PC-3 (cell line): ENCODE results near the gene ATL1. TPM values are rescaled to one million over a fixed set of nuclear protein-coding genes. Genes with fewer than 3 reads are reported as not detected.

Experiments
- ATAC-seq: fragments of 200-7000 bp; cut with Tn5 transposase; 2 replicates; pipeline ENCODE4 v1.9.1; 2020; ENCODE audit warnings: mild to moderate bottlenecking, moderate library complexity
- BruUV-seq: library from RNA; stranded (reverse); fragments of 400-500 nt; replicated peaks from 2 replicates; lab custom pipeline; 2021; lab: Mats Ljungman, UMichigan
- CTCF ChIA-PET: fragments of 300-600 bp; sonication (Branson Sonifier 250); formaldehyde crosslinking; loops from one replicate; lab custom pipeline; 2022; ENCODE audit warnings: antibody characterized with exemption; lab: Charles Lee
- POLR2A ChIA-PET: fragments of 300-600 bp; sonication (Branson Sonifier 250); formaldehyde crosslinking; loops from one replicate; lab custom pipeline; 2022; ENCODE audit warnings: antibody characterized with exemption; ENCODE audit not compliant: unreplicated experiment; lab: Charles Lee
- DNase-seq: peaks from one replicate; pipeline ENCODE4 v3.0.0-alpha.2; 2015
- H2AFZ ChIP-seq: fragments of 300-600 bp; sonication (generic); 2 replicates; pipeline ENCODE4 v1.6.0; 2016; ENCODE audit warnings: antibody characterized with exemption, low read length
- H3F3A ChIP-seq: fragments of 300-600 bp; sonication (generic); one replicate; pipeline ENCODE4 v1.6.0; 2017; ENCODE audit warnings: antibody characterized with exemption, low read length, control low read depth, mild to moderate bottlenecking; ENCODE audit not compliant: unreplicated experiment
- H3K27ac ChIP-seq: fragments of 300-600 bp; sonication (generic); 2 replicates; pipeline ENCODE4 v1.5.1; 2016; ENCODE audit warnings: mild to moderate bottlenecking, low read length
- H3K27me3 ChIP-seq: fragments of 300-600 bp; sonication (generic); 2 replicates; pipeline ENCODE4 v1.6.1; 2016; ENCODE audit warnings: low read length, mixed read lengths
- H3K36me3 ChIP-seq: fragments of 300-600 bp; sonication (generic); 2 replicates; pipeline ENCODE4 v1.6.1; 2016; ENCODE audit warnings: low read depth, mixed run types, low read length, mixed read lengths
- H3K4me1 ChIP-seq: fragments of 300-600 bp; sonication (generic); 2 replicates; pipeline ENCODE4 v1.5.1; 2016; ENCODE audit warnings: low read length; ENCODE audit not compliant: insufficient read depth
- H3K4me2 ChIP-seq: fragments of 300-600 bp; sonication (generic); 2 replicates; pipeline ENCODE4 v1.6.0; 2016; ENCODE audit warnings: low read length
- H3K4me3 ChIP-seq: fragments of 300-600 bp; sonication (generic); 2 replicates; pipeline ENCODE4 v1.5.1; 2016; ENCODE audit warnings: mild to moderate bottlenecking, low read length, mixed read lengths
- H3K79me2 ChIP-seq: fragments of 300-600 bp; sonication (generic); 2 replicates; pipeline ENCODE4 v1.6.1; 2017; ENCODE audit warnings: low read length, mixed read lengths
- H3K9ac ChIP-seq: fragments of 300-600 bp; sonication (generic); 2 replicates; pipeline ENCODE4 v1.6.0; 2016; ENCODE audit warnings: mild to moderate bottlenecking, low read length
- H3K9me2 ChIP-seq: fragments of 300-600 bp; sonication (generic); replicated peaks from 2 replicates; pipeline ENCODE4 v1.6.1; 2016; ENCODE audit warnings: mixed run types, low read length, mixed read lengths
- H3K9me3 ChIP-seq: fragments of 300-600 bp; sonication (generic); 2 replicates; pipeline ENCODE4 v1.6.1; 2016; ENCODE audit warnings: low read length, mixed read lengths
- H4K20me1 ChIP-seq: fragments of 300-600 bp; sonication (generic); 2 replicates; pipeline ENCODE4 v1.6.1; 2016; ENCODE audit warnings: low read length, mixed read lengths
- EZH2 ChIP-seq: fragments of 300-600 bp; sonication (generic); IDR thresholded peaks from one replicate; pipeline ENCODE4 v1.6.1; 2017; ENCODE audit warnings: antibody characterized with exemption, mild to moderate bottlenecking, low read length; ENCODE audit not compliant: unreplicated experiment
- EZH2phosphoT487 ChIP-seq: fragments of 300-600 bp; sonication (generic); IDR thresholded peaks from 2 replicates; pipeline ENCODE4 v1.6.1; 2018; ENCODE audit warnings: mild to moderate bottlenecking, antibody characterized with exemption, low read length, borderline replicate concordance
- intact Hi-C: fragments of 100-400 bp; cut with micrococcal nuclease; formaldehyde crosslinking; loops from 2 replicates; pipeline ENCODE4 v1.9.0; 2023
- total RNA-seq: library from RNA; depleted of rRNA; stranded (reverse); fragments of >200 nt; gene quantifications from 2 replicates; pipeline ENCODE4 v1.2.3, GENCODE V29; 2014
- TF ChIP-seq, protein P1 (sequence below): fragments of 300-600 bp; sonication (generic); conservative IDR thresholded peaks from 2 replicates; pipeline ENCODE4 v1.5.1; 2017; ENCODE audit warnings: antibody characterized with exemption, low read depth, mild to moderate bottlenecking, low read length

ATL1 gene
- total RNA-seq, 1 experiment from 2014 or later: 1.3 TPM

DNA sequence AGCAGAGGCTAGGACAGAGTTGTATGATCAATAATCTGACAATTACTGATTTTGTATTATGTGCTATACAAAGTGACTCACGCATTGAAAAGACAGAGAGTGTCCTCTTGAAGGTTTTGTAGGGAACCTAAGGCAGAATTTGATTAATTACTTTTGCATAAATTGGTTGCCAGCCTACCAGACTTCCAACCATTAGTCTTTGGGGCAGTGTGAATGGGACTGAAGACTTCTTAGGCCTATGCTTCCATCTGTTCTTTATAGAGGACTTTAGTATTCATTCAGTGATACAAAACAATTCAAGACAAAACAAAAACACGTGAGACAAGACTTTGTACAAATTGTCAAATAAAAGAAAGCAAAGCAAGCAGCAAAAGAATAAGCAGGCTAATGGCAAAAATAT is 46.5 kb downstream of the ATL1 start:
- Histone ChIP-seq H3K4me2 (no peak overlapping the region), H3F3A (no peaks in the 10 kb centered on the region), H3K36me3 (no peaks in the 10 kb centered on the region), H3K27me3 (no peaks in the 10 kb centered on the region), H3K4me3 (no peak overlapping the region), H4K20me1 (no peaks in the 10 kb centered on the region), H3K4me1 (peaks cover 7% of the 10 kb centered on the region), H3K9me2 (no peaks in the 10 kb centered on the region), H3K27ac (no peak overlapping the region), H3K79me2 (no peaks in the 10 kb centered on the region), H2AFZ (no peak overlapping the region), H3K9ac (no peak overlapping the region), H3K9me3 (no peaks in the 10 kb centered on the region)
- intact Hi-C loops: no loop called here
- no peak for DNase-seq
- POLR2A ChIA-PET: interaction anchor here (0.7 kb wide), 1 partner anchor 122 kb away, joined by 4 read pairs; no protein-coding TSS in a partner anchor
- CTCF ChIA-PET: interaction anchor here (1.0 kb wide), 1 partner anchor 13 kb away, joined by 3 read pairs; no protein-coding TSS in a partner anchor
- ATAC-seq: no peak
- BruUV-seq: no TSS peak
- TF ChIP-seq EZH2phosphoT487 (no peak), EZH2 (no peak)
- TF ChIP-seq, protein P1, sequence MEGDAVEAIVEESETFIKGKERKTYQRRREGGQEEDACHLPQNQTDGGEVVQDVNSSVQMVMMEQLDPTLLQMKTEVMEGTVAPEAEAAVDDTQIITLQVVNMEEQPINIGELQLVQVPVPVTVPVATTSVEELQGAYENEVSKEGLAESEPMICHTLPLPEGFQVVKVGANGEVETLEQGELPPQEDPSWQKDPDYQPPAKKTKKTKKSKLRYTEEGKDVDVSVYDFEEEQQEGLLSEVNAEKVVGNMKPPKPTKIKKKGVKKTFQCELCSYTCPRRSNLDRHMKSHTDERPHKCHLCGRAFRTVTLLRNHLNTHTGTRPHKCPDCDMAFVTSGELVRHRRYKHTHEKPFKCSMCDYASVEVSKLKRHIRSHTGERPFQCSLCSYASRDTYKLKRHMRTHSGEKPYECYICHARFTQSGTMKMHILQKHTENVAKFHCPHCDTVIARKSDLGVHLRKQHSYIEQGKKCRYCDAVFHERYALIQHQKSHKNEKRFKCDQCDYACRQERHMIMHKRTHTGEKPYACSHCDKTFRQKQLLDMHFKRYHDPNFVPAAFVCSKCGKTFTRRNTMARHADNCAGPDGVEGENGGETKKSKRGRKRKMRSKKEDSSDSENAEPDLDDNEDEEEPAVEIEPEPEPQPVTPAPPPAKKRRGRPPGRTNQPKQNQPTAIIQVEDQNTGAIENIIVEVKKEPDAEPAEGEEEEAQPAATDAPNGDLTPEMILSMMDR: no peak

DNA sequence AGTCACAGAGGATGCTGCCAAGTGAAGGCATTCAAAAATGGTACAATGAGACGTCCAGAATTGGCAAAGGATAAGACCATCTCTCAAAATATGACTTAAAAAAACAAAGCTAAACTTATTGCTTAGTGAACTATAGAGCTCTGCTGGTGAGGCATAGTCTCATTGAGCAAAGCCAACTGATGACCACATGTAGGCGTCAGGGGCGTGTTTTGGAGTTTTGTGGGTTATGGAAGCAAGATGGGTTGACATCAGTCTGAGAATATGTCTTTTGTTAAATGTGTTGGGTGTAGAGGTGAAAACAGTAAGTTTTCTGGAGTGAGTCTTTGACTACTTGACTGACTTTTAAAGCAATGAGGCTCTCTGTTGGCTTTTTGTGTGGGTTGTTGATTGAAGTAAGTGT is 47.2 kb downstream of the ATL1 start:
- Histone ChIP-seq H2AFZ (no peak overlapping the region), H3K9ac (no peak overlapping the region), H3K27ac (no peak overlapping the region), H3K9me2 (no peaks in the 10 kb centered on the region), H3K4me3 (no peak overlapping the region), H3K4me1 (no peaks in the 10 kb centered on the region), H3K27me3 (no peaks in the 10 kb centered on the region), H4K20me1 (no peaks in the 10 kb centered on the region), H3K4me2 (no peak overlapping the region), H3K9me3 (no peaks in the 10 kb centered on the region), H3F3A (no peaks in the 10 kb centered on the region), H3K79me2 (no peaks in the 10 kb centered on the region), H3K36me3 (no peaks in the 10 kb centered on the region)
- BruUV-seq: no TSS peak
- ChIA-PET CTCF (interaction anchor here (0.6 kb wide), 1 partner anchor 12 kb away, joined by 4 read pairs; no protein-coding TSS in a partner anchor), POLR2A (interaction anchor here (0.7 kb wide), 1 partner anchor 123 kb away, joined by 4 read pairs; no protein-coding TSS in a partner anchor)
- no peak for ATAC-seq
- intact Hi-C loops: no loop called here
- TF ChIP-seq EZH2phosphoT487: no peak
- no peak for DNase-seq

DNA sequence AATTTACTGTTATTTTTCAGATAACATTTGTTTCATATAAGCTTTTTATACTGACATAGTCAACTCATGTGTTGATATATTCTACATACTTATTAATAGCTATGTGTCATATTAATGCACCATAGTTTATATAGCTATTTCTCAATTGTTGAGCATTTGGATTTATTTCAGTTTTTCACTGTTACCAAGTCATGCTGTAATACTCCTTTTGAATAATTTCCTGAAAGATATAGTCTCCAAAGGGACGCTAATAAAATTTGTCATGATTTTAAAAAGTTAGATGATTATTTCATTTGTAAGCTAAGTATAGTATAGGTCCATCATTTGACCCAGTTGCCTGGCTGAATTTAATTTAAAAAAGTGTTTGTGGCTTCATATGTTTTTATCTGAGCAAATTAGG is 47.8 kb downstream of the ATL1 start:
- H3F3A ChIP-seq: no peaks in the 10 kb centered on the region
- H3K27ac ChIP-seq: no peak overlapping the region
- no peaks in the 10 kb centered on the region for H3K9me2 ChIP-seq
- CTCF ChIA-PET: interaction anchor here (0.6 kb wide), 2 partner anchors 11 to 252 kb away, joined by 4 to 21 read pairs; no protein-coding TSS in a partner anchor
- no peak overlapping the region for H3K4me2 ChIP-seq
- intact Hi-C loops: no loop called here
- no peaks in the 10 kb centered on the region for H3K9me3 ChIP-seq
- no peak overlapping the region for H3K9ac ChIP-seq
- no peak for ATAC-seq
- H3K27me3 ChIP-seq: no peaks in the 10 kb centered on the region
- H4K20me1 ChIP-seq: no peaks in the 10 kb centered on the region
- no peaks in the 10 kb centered on the region for H3K79me2 ChIP-seq
- no peak overlapping the region for H3K4me3 ChIP-seq
- no peaks in the 10 kb centered on the region for H3K36me3 ChIP-seq
- no peaks in the 10 kb centered on the region for H3K4me1 ChIP-seq
- H2AFZ ChIP-seq: no peak overlapping the region
- DNase-seq: no peak
- TF ChIP-seq EZH2: no peak
- no TSS peak for BruUV-seq
- POLR2A ChIA-PET: no interaction called here
